NCI-H187 (cell line): ENCODE results near the gene CCN5.

Source experiments
- DNase-seq, 2 experiments: peaks; one replicate each; lab custom pipeline; 2025; lab: John Stamatoyannopoulos, UW

CCN5 gene

DNA sequence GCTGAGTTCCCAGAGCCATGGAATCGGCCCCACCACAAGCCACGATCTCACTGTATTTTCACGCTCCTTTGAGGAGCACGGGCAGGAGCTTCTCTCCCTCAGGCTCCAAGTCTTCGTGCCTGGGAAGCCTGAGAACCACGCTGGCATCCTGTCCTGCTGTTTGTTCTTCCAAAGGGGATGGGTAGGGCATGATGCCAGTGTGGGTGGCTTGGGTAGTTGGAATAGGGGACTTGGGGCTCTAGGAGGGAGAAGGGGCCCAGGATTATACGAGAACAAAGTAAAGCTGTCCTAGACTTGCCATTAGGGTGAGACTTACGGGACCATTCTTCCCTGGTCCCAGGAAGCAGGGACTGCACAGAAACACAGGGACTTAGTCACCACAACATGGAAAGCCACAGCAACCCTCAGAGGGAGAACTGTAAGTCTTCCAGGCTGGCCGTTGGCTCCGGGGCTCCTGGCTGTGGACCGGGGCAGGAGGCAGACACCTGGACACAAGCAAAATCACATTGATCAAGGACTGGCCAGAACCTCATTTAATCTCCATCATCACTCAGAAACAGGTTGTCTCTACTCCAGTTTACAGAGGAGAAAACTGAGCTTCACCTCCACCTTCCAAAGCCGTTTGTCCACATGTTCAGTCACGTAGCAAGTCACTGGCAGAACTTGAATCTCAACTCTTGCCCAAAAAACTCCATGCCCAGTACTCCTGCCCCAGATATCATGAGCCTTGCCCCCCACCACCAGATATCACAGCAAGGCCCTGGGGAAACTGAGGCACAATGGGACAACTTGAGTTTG, 1.3 kb downstream of the CCN5 start:
- DNase-seq = no peak

- DNase-seq = no peak
Measured at GRCh38 chr20:44717986-44718385, 2.8 kb downstream of the CCN5 start.

GRCh38 chr20:44719841-44720240, 4.7 kb downstream of the CCN5 start:
- DNase-seq = no peak

DNA sequence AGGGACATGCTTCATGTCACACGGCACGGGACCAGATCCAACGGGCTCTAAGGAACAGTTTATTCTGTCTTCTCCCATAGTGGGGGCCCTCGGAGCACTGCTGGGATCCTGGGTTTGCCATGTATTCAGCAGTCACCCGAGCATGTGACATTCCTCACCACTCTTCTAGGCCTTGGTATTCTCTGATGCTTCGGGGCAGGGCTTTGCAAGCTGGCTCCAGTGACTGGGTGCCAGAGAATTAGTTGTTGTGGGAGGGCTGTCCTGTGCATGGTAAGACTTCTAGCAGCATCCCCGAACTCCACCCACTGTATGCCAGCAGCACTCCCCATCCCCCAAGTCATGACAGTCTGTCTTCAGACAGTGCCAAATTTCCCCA, 5.4 kb downstream of the CCN5 start:
- DNase-seq = no peak

- no peak for DNase-seq
Measured at GRCh38 chr20:44720997-44721784, 6.0 kb downstream of the CCN5 start.

- no peak for DNase-seq
Measured at GRCh38 chr20:44721785-44722054, 6.6 kb downstream of the CCN5 start.

DNA sequence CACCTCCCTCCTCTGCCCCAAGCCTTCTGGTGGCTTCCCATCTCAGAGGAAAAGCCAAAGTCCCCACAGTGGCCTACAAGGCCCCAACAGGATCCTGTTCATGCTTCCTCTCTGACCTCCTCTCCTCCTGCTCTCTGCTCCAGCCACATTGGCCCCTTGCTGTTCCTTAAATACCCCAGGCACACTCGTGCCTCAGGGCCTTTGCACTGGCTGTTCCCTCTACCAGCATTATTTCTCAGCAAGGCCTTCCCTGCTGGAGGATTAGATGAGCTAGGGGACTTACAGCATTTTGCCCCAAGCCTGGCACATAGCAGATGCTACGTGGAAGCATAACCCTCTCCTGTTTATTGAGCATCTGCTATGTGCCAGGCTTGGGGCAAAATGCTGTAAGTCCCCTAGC, 7.8 kb downstream of the CCN5 start:
- no peak for DNase-seq

GRCh38 chr20:44723391-44723790, 8.2 kb downstream of the CCN5 start:
- DNase-seq = no peak

GRCh38 chr20:44723798-44724362, 8.7 kb downstream of the CCN5 start:
- DNase-seq = no peak

GRCh38 chr20:44724423-44725091, 9.4 kb downstream of the CCN5 start:
- DNase-seq = no peak

- DNase-seq = no peak
Measured at GRCh38 chr20:44725837-44726236, 10.7 kb downstream of the CCN5 start.

DNA sequence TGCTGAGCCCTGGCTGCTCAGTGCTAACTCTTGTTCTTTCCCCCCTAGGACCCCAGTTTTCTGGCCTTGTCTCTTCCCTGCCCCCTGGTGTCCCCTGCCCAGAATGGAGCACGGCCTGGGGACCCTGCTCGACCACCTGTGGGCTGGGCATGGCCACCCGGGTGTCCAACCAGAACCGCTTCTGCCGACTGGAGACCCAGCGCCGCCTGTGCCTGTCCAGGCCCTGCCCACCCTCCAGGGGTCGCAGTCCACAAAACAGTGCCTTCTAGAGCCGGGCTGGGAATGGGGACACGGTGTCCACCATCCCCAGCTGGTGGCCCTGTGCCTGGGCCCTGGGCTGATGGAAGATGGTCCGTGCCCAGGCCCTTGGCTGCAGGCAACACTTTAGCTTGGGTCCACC, 11.9 kb downstream of the CCN5 start:
- DNase-seq = no peak

DNA sequence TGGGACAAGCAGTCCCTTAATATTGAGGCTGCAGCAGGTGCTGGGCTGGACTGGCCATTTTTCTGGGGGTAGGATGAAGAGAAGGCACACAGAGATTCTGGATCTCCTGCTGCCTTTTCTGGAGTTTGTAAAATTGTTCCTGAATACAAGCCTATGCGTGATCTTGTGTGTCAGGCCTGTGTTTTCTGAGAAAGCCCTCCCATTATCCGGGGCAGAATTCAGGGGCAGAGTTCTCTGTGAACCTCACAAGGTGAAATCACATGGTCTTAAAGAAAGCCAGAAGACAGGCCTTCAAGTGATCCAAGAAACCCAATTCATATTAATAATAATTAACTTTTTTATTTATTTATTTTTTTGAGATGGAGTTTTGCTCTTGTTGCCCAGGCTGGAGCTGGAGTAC, 12.5 kb downstream of the CCN5 start:
- no peak for DNase-seq

GRCh38 chr20:44728801-44729443, 13.8 kb downstream of the CCN5 start:
- DNase-seq = no peak

DNA sequence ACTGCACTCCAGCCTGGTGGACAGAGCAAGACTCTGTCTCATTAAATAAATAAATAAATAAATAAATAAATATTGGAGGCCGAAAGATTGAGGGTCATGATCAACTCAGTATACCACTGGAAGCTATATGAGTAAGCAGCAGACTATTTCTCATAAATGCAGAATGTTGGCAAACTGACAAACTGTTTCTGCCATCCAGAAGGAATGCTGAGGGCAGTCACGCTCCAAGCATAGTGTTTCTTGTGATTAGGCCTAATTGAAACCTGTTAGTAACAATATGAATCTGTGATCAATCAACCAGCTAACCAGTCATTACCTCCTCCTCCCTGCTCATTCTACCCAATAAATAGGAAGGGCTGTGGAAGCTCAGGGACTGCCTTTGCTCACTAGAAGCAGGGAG, 15.3 kb downstream of the CCN5 start:
- no peak for DNase-seq

DNA sequence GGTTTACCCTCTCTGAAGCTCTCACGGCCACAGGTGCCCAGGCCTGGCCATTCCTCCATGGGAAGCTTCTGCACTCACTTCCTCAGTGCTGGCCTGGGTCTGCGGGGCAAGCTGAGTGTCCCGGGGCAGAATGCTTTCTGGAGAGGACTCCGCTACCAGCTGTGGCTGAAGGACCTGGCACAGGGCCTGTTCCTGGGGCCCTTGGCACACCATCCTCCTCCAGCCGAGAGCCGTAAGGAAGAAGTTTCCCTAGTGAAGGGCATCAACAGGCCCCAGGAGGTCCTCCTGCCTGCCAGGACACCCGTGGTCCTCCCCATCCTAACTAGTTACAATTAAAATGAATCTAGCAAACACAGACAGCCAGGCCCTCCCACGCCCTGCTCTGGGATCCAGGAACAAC, 16.5 kb downstream of the CCN5 start:
- no peak for DNase-seq

- no peak for DNase-seq
Measured at GRCh38 chr20:44732327-44732726, 17.2 kb downstream of the CCN5 start.

GRCh38 chr20:44733341-44734069, 18.3 kb downstream of the CCN5 start:
- no peak for DNase-seq

- DNase-seq = no peak
Measured at GRCh38 chr20:44734938-44735337, 19.8 kb downstream of the CCN5 start.

- DNase-seq = no peak
Measured at GRCh38 chr20:44735816-44736169, 20.6 kb downstream of the CCN5 start.

GRCh38 chr20:44736170-44737021, 21.2 kb downstream of the CCN5 start:
- no peak for DNase-seq
